GM21447 (cell line): Measurements from ENCODE around the gene PLIN4.

Source experiments
- ATAC-seq: cut with Tn5 transposase; IDR thresholded peaks from one replicate; pipeline ENCODE4 v1.9.1; 2021; ENCODE audit not compliant: unreplicated experiment

Gene PLIN4

DNA sequence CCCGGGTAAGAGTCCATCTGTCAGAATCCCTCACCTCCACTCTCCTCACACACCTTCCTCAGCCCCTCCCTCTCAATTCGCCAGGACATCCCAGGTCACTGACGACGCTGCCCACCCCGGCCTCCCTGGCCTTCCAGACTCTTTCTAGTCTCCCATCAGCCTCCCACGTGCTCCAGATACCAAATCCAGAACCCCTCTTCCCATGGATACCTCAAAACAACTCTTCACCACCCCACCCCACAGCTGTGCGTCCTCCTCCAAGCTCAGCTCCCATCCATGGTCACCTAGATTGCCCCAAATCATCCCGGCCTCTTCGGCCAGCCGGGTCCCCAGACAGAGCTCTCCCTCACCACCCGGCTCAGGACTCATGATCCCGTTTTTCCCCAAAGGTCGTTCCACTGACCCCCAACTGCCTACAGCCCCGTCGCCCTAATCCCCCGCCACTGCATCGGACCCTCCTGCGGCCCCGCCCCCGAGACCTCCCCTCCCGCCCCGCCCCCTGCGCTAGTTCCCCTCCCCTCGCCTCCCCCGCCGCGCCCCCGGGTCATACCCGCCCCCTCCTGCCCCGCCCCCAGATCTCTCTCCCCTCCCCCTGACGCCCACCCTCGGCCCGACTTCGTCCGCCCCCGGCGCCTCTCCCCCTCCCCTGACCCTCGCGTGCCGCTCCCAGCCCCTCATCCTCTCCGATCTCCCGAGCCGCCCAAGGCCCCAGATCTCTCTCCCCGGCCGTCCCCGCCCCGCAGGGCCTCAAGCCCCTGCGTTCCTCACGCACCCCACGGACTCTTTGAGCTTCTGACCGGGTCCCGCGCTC is 61.2 kb downstream of the PLIN4 start:
- ATAC-seq, result peak; percentile 4

DNA sequence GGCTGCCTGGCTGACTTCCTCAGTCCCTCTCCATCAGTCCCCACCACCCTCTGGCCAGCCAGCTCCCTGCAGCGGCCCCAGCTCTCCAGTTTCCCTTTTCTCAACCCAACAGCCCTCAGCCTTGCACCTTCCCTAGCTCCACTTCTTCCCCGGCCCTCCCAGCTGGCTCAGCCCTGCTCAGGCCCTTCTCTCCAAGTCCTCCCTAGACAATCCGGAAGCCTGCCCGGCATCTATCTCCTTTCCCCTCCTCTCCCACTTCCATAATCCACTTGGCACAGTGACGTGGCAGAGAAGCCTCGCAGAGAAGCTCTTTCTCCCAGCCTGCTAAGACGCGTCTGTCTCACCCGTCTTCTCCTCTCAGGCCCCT is 61.8 kb downstream of the PLIN4 start:
- ATAC-seq, result no peak

DNA sequence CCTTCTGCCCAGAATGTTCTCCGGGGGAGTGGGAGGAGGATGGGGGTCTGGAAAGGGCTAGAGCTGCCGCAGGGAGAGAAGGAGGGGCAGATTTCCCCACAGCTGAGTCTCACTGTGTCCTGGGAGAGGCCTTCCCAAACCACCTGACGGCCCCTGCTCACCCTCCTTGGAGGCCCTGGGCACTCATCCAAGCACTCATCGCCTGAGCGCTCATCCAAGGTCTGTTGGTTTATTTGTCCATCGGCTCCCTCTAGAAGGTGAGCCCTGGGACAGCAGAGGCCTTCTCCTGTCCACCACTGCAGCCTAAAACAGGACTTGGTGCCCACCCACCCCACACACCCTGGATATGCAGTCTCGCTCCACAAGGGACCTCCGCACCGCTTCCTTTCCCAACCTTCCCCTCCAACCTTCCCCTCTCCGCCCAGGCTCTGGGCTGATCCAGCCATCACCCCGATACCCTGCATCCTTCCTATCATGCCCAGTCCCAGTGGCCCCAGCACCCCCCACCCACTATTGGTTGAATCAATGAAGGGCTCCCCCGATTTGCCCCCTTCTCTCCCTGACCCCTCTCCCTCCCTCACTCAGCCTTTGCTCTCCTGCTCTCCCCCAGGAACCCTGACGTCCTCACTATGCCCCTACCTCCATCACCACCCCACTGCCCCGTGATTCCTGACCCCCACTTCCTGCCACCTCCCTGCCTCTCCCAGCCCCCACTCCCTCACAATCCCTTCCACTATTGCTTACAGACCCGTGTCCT is 62.4 kb downstream of the PLIN4 start:
- ATAC-seq, result no peak

DNA sequence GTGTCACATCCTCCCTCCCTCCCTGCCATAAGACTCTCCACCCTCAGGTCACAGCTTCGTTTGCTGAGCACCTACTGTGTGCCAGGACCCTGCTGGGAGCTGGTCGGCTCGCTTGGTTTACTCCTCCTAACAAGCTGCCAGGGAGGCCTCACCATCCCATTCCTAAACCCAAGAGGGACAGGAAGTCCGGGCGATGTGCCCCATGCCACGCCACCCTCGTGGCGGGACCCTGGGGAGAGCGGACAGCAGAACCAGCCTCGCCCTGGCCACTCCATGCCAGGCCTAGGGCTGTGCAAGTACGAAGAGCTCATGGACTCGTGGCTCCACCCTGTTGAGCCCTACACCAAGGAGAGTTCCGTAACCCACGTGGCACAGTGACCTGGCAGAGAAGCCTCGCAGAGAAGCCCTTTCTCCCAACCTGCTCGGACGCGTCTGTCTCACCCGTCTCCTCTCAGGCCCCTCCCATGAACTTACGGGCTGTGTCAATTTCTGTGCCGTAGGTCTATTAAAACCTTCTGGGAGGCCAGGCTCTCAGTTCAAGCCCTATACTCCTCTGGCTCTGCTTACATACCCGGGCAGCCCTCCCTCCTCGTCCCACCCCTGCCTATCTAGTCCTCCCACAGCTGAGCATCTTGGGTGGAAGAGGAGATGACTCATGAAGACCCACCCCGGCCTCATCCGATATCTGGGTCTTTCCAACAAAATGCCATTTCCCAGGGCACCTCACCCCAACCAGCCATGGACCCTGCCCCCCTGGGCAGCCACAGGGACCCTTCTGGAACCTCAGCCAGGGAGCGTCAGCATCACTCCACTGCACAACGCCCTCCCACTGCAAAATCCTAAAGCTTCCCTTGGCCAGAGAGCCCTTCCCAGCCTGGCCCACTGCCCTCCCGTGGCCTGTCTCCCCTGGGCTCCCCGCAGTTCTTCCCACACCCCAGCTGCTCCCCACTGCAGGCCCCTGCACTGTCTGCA is 63.3 kb downstream of the PLIN4 start:
- no peak for ATAC-seq

DNA sequence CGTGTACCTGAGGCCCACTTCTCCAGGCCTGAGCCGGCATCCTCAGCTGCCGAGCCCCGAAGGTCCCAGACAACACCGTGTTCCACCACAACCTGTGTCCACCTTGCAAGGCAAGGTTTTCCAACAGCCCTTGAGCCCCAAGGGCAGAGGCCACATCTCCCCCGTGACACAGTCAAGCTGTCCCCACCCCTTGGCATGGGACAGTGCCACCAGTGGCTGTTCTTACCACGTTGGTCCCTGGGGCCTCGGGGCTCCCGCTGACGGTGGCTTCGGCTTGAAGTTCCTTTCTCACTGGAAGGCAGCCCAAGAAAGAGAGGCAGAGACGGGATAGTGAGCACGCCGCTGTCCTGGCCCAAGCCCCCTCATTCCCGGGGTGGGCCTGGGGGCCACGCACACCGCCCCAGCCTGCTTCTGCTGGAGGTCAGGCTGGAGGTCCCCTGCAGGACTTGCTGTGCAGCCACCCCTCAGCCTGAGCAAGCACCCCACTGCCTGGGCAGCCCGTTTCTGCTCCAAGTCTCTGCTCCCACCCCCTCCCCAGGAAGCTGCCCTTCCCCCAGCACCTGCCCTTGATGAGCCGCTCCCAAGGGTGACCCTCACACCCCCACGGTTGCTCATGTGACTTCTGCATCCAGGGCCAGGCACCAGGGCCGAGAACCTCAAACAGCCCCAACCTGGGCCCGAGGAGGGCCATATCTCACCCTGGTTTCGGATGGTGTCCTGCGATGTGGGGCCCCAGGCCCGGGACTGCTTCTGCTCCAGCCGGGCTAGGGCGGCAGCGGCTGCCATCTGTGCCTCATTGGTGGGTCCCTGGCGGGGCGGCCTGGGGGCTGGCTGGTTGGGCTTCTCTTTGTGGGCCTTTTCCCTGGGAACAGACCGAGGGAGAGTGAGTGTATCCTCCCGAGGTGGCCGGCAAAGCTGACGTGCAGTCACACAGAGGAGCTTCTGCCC is 64.8 kb downstream of the PLIN4 start:
- ATAC-seq, result no peak

DNA sequence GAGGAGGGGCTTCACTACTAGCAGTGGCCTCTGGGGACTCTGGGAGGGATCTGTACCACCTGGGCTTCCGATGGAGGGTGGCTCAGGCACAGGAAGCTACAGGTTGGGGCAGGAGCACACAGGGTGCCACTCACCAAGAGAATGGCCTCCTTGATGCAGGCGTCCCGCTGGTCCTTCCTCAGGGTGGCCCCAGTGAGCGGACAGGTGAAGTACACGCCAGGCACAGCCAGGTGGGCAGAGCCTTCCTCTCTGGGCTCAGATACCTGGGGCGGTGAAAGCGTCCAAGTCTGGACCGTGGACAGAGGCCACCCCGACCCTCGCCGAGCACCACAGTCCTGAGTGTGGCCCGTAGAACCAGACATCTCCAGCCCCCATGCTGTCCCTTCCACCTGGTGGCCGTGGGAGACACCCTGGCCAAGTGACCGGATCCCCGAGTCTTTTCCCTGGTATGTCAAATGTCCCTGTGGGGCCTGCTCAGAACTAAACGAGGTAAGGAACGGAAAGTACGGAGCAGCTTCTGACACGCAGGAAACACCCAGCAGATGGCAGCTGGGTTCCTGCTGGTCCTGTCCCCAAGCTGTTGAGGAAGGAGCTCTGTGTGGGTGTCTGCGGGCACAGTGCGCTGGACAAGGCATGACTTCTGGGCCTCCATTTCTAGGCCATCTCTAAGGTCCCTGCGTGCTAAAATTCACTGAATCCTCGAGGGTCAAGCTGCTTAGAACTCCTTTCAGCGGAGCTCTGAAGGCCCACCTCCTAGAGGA is 65.9 kb downstream of the PLIN4 start:
- no peak for ATAC-seq
